Fibroblast of villous mesenchyme (primary cell): ENCODE results near the gene EBLN1. TPM values are rescaled to one million over a fixed set of nuclear protein-coding genes. Genes with fewer than 3 reads are reported as not detected.

Experiments
- DNase-seq: peaks from one replicate; pipeline ENCODE4 v3.0.0-alpha.2; 2010; ENCODE audit warnings: low read depth
- H3K4me3 ChIP-seq: 2 replicates; pipeline ENCODE4 v1.5.1; 2011; ENCODE audit warnings: low read depth, mild to moderate bottlenecking, low read length
- total RNA-seq: library from RNA; depleted of rRNA; stranded (reverse); fragments of >200 nt; gene quantifications from 2 replicates; pipeline ENCODE4 v1.2.3, GENCODE V29; 2012
- TF ChIP-seq, protein P1 (sequence below): IDR thresholded peaks from 2 replicates; pipeline ENCODE4 v1.5.1; 2012; ENCODE audit warnings: low read depth, mild to moderate bottlenecking, low read length; ENCODE audit not compliant: insufficient read depth

EBLN1 gene
- total RNA-seq, 1 donor = not detected

GRCh38 chr10:22252801-22253579 lies 35.2 kb upstream of the EBLN1 start:
- peak; percentile 12 for DNase-seq
- TF ChIP-seq, protein P1, sequence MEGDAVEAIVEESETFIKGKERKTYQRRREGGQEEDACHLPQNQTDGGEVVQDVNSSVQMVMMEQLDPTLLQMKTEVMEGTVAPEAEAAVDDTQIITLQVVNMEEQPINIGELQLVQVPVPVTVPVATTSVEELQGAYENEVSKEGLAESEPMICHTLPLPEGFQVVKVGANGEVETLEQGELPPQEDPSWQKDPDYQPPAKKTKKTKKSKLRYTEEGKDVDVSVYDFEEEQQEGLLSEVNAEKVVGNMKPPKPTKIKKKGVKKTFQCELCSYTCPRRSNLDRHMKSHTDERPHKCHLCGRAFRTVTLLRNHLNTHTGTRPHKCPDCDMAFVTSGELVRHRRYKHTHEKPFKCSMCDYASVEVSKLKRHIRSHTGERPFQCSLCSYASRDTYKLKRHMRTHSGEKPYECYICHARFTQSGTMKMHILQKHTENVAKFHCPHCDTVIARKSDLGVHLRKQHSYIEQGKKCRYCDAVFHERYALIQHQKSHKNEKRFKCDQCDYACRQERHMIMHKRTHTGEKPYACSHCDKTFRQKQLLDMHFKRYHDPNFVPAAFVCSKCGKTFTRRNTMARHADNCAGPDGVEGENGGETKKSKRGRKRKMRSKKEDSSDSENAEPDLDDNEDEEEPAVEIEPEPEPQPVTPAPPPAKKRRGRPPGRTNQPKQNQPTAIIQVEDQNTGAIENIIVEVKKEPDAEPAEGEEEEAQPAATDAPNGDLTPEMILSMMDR = no peak
- peak overlapping the region; percentile 56 for H3K4me3 ChIP-seq

DNA sequence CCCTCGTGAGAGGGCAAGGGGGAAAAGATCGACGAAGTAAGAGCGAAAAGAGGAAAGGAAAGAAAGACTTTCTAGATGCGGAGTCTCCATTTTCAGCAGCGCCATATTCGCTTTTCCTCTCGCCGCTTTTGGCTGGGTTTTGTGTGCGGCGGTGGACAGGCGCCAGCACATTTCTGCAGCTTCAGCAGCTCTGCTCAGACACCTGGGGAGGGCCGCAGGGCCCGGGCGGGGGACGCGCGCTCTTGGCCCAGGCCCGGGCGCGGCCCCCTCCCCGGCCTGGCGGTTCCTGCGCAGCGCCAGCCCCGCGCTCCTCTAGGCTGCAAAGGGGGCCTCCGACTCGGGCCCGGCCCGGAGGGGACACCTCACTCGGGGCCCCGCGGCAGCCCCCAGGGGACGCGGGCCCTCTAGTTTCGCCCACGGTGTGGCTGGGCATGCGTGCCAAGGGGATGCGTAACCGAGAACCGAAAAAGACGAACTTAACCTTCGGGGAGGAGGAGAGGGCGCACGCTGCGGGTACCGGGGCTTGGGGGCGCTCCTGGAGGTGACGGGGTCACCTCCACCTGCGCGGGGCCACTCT lies 34.5 kb upstream of the EBLN1 start:
- TF ChIP-seq, protein P1 = no peak
- H3K4me3 ChIP-seq = peak overlapping the region; percentile 56
- DNase-seq = peak; percentile 16

GRCh38 chr10:22251751-22252223 lies 34.0 kb upstream of the EBLN1 start:
- peak overlapping the region; percentile 56 for H3K4me3 ChIP-seq
- DNase-seq = peak; percentile 60
- TF ChIP-seq, protein P1 = no peak

- TF ChIP-seq, protein P1 = no peak
- H3K4me3 ChIP-seq = peak overlapping the region; percentile 56
- DNase-seq = no peak
Observed at GRCh38 chr10:22250897-22251660, 33.3 kb upstream of the EBLN1 start.

GRCh38 chr10:22247636-22248035 lies 29.8 kb upstream of the EBLN1 start:
- no peak overlapping the region for H3K4me3 ChIP-seq
- TF ChIP-seq, protein P1 = no peak
- DNase-seq = no peak

DNA sequence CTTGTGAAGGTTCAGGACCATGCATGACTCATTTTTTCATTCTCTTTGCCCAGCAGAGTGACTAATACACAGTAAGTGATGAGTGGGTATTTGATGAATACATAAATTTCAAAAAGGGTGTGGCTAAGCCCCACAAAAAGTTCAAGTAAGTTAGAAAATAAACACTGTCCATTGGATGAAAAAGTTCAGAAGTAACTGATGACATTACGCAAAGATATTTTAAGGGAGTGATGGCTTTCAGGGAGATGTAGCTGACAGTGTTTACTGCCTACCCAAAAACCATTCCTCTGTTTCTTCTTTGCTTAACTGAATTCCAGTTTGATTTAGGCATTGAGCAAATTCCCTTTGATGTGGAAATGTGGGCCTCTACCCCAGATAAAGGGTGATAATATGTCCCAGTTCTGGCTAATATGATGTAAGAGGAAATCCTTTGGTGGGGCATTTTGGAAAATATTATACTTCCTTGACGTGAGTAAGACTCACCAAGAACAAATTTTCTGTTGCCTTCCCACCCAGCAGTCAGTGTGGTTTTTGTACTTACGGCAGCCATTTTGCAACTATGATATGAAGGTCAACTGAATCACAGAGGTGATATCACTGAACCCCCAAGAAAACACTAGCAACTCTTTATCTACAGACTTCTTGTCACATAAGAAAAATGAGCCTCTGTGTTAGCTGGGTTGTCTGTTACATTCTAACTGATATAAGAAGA lies 29.0 kb upstream of the EBLN1 start:
- peak; percentile 95 for DNase-seq
- no peak overlapping the region for H3K4me3 ChIP-seq
- TF ChIP-seq, protein P1 = no peak
